HEK293 (cell line): Measurements from ENCODE around the gene CDK14.

Experiments used
- HOXA7 ChIP-seq: sonication (generic); formaldehyde crosslinking; IDR thresholded peaks from 2 replicates; pipeline ENCODE4 v1.8.1; 2022; ENCODE audit warnings: missing genetic modification reagents, borderline replicate concordance
- ZNF146 ChIP-seq: fragments of 450-650 bp; formaldehyde crosslinking; IDR thresholded peaks from 2 replicates; pipeline ENCODE4 v1.5.1; 2016; ENCODE audit warnings: missing biosample characterization, missing genetic modification characterization

GRCh38 chr7:91013078-91013477 lies 417.0 kb downstream of the CDK14 start:
- TF ChIP-seq ZNF146 (tag by site-specific recombination) (no peak), HOXA7 (CRISPR knock-in tag) (no peak)
